Activated CD4-positive, alpha-beta memory T cell treated with anti-CD3 and anti-CD28 coated beads, Interleukin-2, amount 10 ng/mL, durations not matched to agents 7 days and 5 days (primary cell): Measurements from ENCODE around the gene DYNC1I1. TPM values are rescaled to one million over a fixed set of nuclear protein-coding genes. Genes with fewer than 3 reads are reported as not detected.

ENCODE experiments used
- CTCF ChIA-PET: fragments of 350-600 bp; sonication (Branson Sonifier 250); formaldehyde crosslinking; loops from one replicate; lab custom pipeline; 2021; ENCODE audit warnings: antibody characterized with exemption, inconsistent platforms; lab: Charles Lee
- POLR2A ChIA-PET: fragments of 350-600 bp; sonication (Branson Sonifier 250); formaldehyde crosslinking; loops from one replicate; lab custom pipeline; 2021; ENCODE audit warnings: antibody characterized with exemption; lab: Charles Lee
- DNase-seq: peaks from one replicate; pipeline ENCODE4 v3.0.0-alpha.2; 2020
- H3K27ac Mint-ChIP-seq: one replicate; pipeline ENCODE4 v1.8.0; 2021; ENCODE audit warnings: mild to moderate bottlenecking, mixed read lengths
- H3K27me3 Mint-ChIP-seq: one replicate; pipeline ENCODE4 v1.8.0; 2021; ENCODE audit warnings: mixed read lengths
- H3K36me3 Mint-ChIP-seq: one replicate; pipeline ENCODE4 v1.8.0; 2021; ENCODE audit warnings: low read depth, mixed read lengths
- H3K4me1 Mint-ChIP-seq: one replicate; pipeline ENCODE4 v1.8.0; 2021; ENCODE audit warnings: mixed read lengths
- H3K4me3 Mint-ChIP-seq: one replicate; pipeline ENCODE4 v1.8.0; 2021; ENCODE audit warnings: mild to moderate bottlenecking, mixed read lengths
- H3K9me3 Mint-ChIP-seq: one replicate; pipeline ENCODE4 v1.8.0; 2021; ENCODE audit warnings: mixed read lengths
- total RNA-seq, 2 experiments: library from RNA; stranded (reverse); gene quantifications; one replicate each; pipeline ENCODE4 v1.2.3, GENCODE V29; 2021

The DYNC1I1 gene
- total RNA-seq, 2 experiments from 2014 or later = not detected

GRCh38 chr7:95802270-95802669 lies 29.9 kb downstream of the DYNC1I1 start:
- no peaks in the 10 kb centered on the region for H3K4me1 Mint-ChIP-seq
- H3K9me3 Mint-ChIP-seq = no peaks in the 10 kb centered on the region
- ChIA-PET POLR2A (no interaction called here), CTCF (no interaction called here)
- no peaks in the 10 kb centered on the region for H3K36me3 Mint-ChIP-seq
- H3K27me3 Mint-ChIP-seq = no peaks in the 10 kb centered on the region
- DNase-seq = no peak
- H3K27ac Mint-ChIP-seq = no peak overlapping the region
- no peak overlapping the region for H3K4me3 Mint-ChIP-seq

GRCh38 chr7:95804052-95804451 lies 31.7 kb downstream of the DYNC1I1 start:
- Mint-ChIP-seq H3K4me3 (no peak overlapping the region), H3K9me3 (no peaks in the 10 kb centered on the region), H3K36me3 (no peaks in the 10 kb centered on the region), H3K4me1 (no peaks in the 10 kb centered on the region), H3K27ac (no peak overlapping the region), H3K27me3 (no peaks in the 10 kb centered on the region)
- ChIA-PET POLR2A (no interaction called here), CTCF (no interaction called here)
- no peak for DNase-seq

- H3K36me3 Mint-ChIP-seq = no peaks in the 10 kb centered on the region
- H3K9me3 Mint-ChIP-seq = no peaks in the 10 kb centered on the region
- no peak overlapping the region for H3K4me3 Mint-ChIP-seq
- H3K27me3 Mint-ChIP-seq = no peaks in the 10 kb centered on the region
- no peak for DNase-seq
- no peaks in the 10 kb centered on the region for H3K4me1 Mint-ChIP-seq
- ChIA-PET POLR2A (no interaction called here), CTCF (no interaction called here)
- no peak overlapping the region for H3K27ac Mint-ChIP-seq
Observed at GRCh38 chr7:95805909-95806308, 33.6 kb downstream of the DYNC1I1 start.

GRCh38 chr7:95808396-95808795 lies 36.0 kb downstream of the DYNC1I1 start:
- H3K9me3 Mint-ChIP-seq = no peaks in the 10 kb centered on the region
- POLR2A ChIA-PET = no interaction called here
- H3K36me3 Mint-ChIP-seq = no peaks in the 10 kb centered on the region
- no peak overlapping the region for H3K4me3 Mint-ChIP-seq
- no peak for DNase-seq
- H3K27ac Mint-ChIP-seq = no peak overlapping the region
- no peaks in the 10 kb centered on the region for H3K4me1 Mint-ChIP-seq
- CTCF ChIA-PET = no interaction called here
- no peaks in the 10 kb centered on the region for H3K27me3 Mint-ChIP-seq

- POLR2A ChIA-PET = no interaction called here
- no peak overlapping the region for H3K27ac Mint-ChIP-seq
- H3K9me3 Mint-ChIP-seq = no peaks in the 10 kb centered on the region
- H3K36me3 Mint-ChIP-seq = no peaks in the 10 kb centered on the region
- H3K4me1 Mint-ChIP-seq = no peaks in the 10 kb centered on the region
- no peak overlapping the region for H3K4me3 Mint-ChIP-seq
- no peak for DNase-seq
- H3K27me3 Mint-ChIP-seq = peaks cover 1% of the 10 kb centered on the region
- CTCF ChIA-PET = no interaction called here
Observed at GRCh38 chr7:95811846-95812445, 39.6 kb downstream of the DYNC1I1 start.

- DNase-seq = no peak
- no peaks in the 10 kb centered on the region for H3K36me3 Mint-ChIP-seq
- H3K4me1 Mint-ChIP-seq = no peaks in the 10 kb centered on the region
- ChIA-PET CTCF (no interaction called here), POLR2A (no interaction called here)
- H3K4me3 Mint-ChIP-seq = no peak overlapping the region
- peaks cover 1% of the 10 kb centered on the region for H3K27me3 Mint-ChIP-seq
- H3K9me3 Mint-ChIP-seq = no peaks in the 10 kb centered on the region
- H3K27ac Mint-ChIP-seq = no peak overlapping the region
Observed at GRCh38 chr7:95814721-95815120, 42.4 kb downstream of the DYNC1I1 start.

GRCh38 chr7:95817866-95818640 lies 45.7 kb downstream of the DYNC1I1 start:
- Mint-ChIP-seq H3K27ac (no peak overlapping the region), H3K36me3 (no peaks in the 10 kb centered on the region), H3K9me3 (no peaks in the 10 kb centered on the region), H3K4me1 (no peaks in the 10 kb centered on the region), H3K27me3 (peaks cover 1% of the 10 kb centered on the region), H3K4me3 (no peak overlapping the region)
- no peak for DNase-seq
- ChIA-PET CTCF (no interaction called here), POLR2A (no interaction called here)

GRCh38 chr7:95820778-95821177 lies 48.4 kb downstream of the DYNC1I1 start:
- Mint-ChIP-seq H3K4me1 (no peaks in the 10 kb centered on the region), H3K9me3 (no peaks in the 10 kb centered on the region), H3K4me3 (no peak overlapping the region), H3K36me3 (no peaks in the 10 kb centered on the region), H3K27ac (no peak overlapping the region), H3K27me3 (no peaks in the 10 kb centered on the region)
- CTCF ChIA-PET = no interaction called here
- no peak for DNase-seq
- POLR2A ChIA-PET = no interaction called here

- H3K9me3 Mint-ChIP-seq = no peaks in the 10 kb centered on the region
- H3K36me3 Mint-ChIP-seq = no peaks in the 10 kb centered on the region
- DNase-seq = no peak
- no peaks in the 10 kb centered on the region for H3K4me1 Mint-ChIP-seq
- POLR2A ChIA-PET = no interaction called here
- CTCF ChIA-PET = no interaction called here
- H3K4me3 Mint-ChIP-seq = no peak overlapping the region
- no peak overlapping the region for H3K27ac Mint-ChIP-seq
- no peaks in the 10 kb centered on the region for H3K27me3 Mint-ChIP-seq
Observed at GRCh38 chr7:95822717-95823116, 50.4 kb downstream of the DYNC1I1 start.

GRCh38 chr7:95824616-95825015 lies 52.3 kb downstream of the DYNC1I1 start:
- Mint-ChIP-seq H3K9me3 (no peaks in the 10 kb centered on the region), H3K27me3 (no peaks in the 10 kb centered on the region), H3K27ac (no peak overlapping the region), H3K36me3 (no peaks in the 10 kb centered on the region), H3K4me3 (no peak overlapping the region), H3K4me1 (no peaks in the 10 kb centered on the region)
- no peak for DNase-seq
- POLR2A ChIA-PET = no interaction called here
- CTCF ChIA-PET = no interaction called here

- Mint-ChIP-seq H3K36me3 (no peaks in the 10 kb centered on the region), H3K27me3 (no peaks in the 10 kb centered on the region), H3K4me1 (no peaks in the 10 kb centered on the region), H3K4me3 (no peak overlapping the region), H3K27ac (no peak overlapping the region), H3K9me3 (no peaks in the 10 kb centered on the region)
- CTCF ChIA-PET = no interaction called here
- POLR2A ChIA-PET = no interaction called here
- no peak for DNase-seq
Observed at GRCh38 chr7:95828824-95829790, 56.8 kb downstream of the DYNC1I1 start.

GRCh38 chr7:95840953-95841950 lies 68.9 kb downstream of the DYNC1I1 start:
- no peak for DNase-seq
- Mint-ChIP-seq H3K27me3 (no peaks in the 10 kb centered on the region), H3K9me3 (peaks cover 6% of the 10 kb centered on the region), H3K36me3 (no peaks in the 10 kb centered on the region), H3K4me1 (no peaks in the 10 kb centered on the region), H3K4me3 (no peak overlapping the region), H3K27ac (no peak overlapping the region)
- CTCF ChIA-PET = no interaction called here
- POLR2A ChIA-PET = no interaction called here
